Activated CD4-positive, alpha-beta T cell treated with anti-CD3 and anti-CD28 coated beads, Interleukin-2, amount 50 U/mL, for 4 hours (primary cell): ENCODE data around the gene HRCT1.
"Not testable (repeated sequence)": the region's sequence is repeated elsewhere in the genome, so short reads cannot be mapped to it uniquely, and the experiment has no call there.

Experiments used
- DNase-seq, 2 experiments: peaks; one replicate each; pipeline ENCODE4 v3.0.0-alpha.2; 2020

The HRCT1 gene

GRCh38 chr9:35919212-35920008, 13.4 kb downstream of the HRCT1 start:
- DNase-seq, result no peak

DNA sequence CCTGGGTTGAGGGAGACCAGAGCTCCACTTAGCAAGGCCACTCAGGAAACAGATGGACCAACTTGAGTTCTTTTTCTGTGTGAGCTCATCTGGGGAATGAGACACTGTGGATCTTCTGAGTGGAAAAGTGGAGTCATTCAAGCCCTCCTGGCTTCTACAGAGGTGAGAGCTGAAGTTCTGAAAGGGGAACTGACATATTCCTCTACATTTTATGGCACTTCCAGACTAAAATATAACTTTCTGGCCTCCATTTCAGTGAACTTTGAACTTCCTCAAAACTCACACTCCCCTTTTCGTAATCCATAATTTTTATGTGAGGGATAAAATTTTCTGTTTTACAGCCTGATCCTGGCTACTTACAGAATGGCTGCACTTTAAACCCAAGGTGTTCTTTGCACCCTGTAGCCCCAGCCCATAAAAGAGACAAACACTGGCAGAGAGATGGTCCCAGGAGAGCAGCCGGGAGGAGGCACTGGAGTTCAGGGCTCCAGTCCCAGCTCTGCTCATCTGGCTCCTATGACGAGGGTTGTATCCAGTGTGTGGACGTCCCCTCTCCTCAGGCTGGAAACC, 14.1 kb downstream of the HRCT1 start:
- DNase-seq, result no peak

DNA sequence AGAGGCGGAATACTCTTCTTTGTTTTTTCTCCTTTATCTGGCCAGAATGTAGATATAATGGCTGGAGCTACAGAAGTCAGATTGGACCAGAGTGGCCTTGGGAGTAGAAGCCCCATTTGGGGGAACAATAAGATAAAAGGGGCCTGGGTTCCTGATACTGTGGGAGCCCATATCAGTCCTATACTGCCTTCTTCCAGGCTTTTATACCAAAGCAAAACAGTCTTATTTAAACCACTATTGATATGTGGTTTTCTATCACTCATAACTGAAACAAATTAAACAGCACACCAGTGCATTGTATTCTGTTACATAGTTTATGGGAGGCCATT, 17.6 kb downstream of the HRCT1 start:
- no peak for DNase-seq

DNA sequence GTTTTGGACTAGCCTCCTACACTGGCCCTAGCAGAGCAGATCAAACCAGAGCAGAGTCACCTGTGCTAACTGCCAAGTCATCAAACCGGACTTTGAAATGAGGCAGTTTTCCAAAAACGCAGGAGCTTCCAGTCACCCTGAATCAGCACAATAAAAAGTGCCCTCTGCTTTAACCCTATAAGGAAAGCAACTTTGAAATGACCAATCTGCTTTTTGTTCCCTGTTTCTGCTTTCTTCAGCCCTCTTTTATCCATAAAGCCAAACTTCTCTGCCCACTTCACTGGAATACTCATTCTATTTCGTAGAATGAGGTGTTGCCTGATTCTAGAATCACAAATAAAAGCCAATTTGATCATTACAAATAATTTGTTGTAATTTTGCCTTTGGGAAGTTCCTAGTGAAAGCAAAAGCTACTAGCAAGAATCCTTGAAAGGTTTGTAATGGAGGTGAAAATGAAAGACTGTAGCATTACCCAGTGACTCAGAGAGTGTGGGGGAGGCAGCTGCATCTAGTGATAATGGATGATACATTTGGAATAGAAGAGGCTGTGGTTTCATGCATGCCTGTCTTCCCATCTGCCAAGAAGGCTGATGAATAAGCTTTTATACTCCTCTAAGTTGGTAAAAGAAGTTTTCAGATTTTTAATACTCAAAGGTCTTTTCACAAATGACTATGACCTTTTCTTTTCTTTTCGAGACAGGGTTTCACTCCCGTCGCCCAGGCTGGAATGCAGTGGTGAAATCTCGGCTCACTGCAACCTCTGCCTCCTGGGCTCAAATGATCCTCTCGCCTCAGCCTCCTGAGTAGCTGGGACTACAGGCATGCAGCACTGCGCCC, 18.1 kb downstream of the HRCT1 start:
- no peak for DNase-seq

- no peak for DNase-seq
Measured at GRCh38 chr9:35928591-35929452, 22.8 kb downstream of the HRCT1 start.

GRCh38 chr9:35929453-35929718, 23.4 kb downstream of the HRCT1 start:
- DNase-seq, result no peak

DNA sequence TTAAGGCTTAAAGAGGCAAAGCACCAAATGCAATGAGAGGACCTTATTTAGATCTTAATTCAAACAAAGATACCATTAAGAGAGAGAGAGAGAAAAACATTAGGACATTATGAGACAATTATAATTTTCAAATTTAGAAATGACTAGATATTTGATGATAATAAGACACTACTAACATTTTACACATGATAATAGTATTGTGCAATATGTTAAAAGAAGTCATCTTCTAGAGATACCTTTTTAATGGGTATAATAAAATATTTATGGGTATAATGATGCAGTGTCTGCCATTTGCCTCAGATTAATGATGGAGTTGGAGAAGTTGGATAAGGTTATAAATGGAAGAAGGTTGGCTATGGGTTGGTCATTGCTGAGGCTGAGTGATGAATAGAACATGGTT, 24.5 kb downstream of the HRCT1 start:
- DNase-seq, result no peak

GRCh38 chr9:35930989-35931388, 25.0 kb downstream of the HRCT1 start:
- DNase-seq, result no peak

- DNase-seq, result no peak
Measured at GRCh38 chr9:35932735-35933134, 26.7 kb downstream of the HRCT1 start.

GRCh38 chr9:35933550-35934067, 27.6 kb downstream of the HRCT1 start:
- DNase-seq, result no peak

GRCh38 chr9:35934069-35934468, 28.1 kb downstream of the HRCT1 start:
- not testable (repeated sequence) for DNase-seq

- DNase-seq, result no peak
Measured at GRCh38 chr9:35935261-35935660, 29.3 kb downstream of the HRCT1 start.

GRCh38 chr9:35935755-35936509, 29.9 kb downstream of the HRCT1 start:
- DNase-seq, result no peak

DNA sequence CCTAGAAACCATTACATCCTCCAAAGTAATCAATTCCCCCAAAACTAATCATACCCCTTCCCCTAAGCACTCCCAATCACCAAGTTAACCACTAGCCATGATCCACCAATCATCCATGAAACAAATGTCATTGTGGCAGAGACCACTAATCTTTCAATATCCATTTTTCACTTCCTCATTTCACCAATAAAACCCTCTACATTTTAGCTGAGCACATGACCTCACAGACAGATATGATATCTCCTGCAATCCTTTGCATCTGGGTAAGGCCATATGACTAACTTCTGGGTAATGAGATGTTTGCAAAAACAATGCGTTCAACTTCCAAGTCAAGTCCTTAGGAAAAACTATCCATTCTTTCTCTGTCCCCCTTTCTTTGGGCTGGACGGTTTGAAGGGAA, 31.2 kb downstream of the HRCT1 start:
- DNase-seq, result no peak

DNA sequence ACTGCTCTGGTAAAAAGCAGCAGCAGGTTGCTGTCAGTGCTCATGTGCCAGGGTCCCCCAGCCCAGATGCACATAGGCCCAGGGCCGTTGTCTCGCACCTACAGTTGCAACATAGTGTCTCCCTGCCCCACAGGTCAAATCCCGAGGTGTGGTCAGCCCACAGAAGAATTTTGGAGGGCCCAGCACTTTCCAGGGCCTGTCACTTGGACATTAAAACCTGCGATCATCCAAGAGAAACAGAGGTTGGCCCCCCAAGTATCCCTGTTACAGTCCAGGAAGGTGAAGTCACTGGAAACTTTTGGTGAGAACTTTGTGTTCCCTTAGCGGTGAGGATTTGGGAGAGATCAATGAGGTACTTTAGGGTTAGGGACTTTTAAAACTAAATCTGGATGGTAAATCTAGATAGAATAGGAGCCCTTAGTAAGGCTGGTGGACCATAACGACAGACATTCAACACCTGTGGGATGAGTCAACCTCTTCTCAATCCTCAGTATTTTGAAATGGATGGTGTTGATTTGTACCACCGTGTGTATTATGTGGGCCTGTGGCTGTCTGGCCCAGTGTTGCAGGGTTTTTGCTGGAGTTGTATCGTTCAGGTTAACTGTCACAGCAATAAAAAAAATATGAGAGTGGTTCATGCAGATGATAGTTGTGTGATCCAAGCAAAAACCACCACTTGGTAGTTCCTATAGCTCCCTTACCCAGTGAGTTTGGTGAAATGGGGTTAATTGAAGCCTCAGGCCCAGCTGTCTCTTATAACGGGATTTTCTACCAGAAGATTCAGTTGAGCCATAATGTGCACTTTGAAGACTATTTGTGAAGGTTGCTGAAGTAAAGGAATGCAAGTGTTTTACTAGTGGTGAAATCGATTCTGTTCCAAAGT, 32.7 kb downstream of the HRCT1 start:
- DNase-seq, result no peak

DNA sequence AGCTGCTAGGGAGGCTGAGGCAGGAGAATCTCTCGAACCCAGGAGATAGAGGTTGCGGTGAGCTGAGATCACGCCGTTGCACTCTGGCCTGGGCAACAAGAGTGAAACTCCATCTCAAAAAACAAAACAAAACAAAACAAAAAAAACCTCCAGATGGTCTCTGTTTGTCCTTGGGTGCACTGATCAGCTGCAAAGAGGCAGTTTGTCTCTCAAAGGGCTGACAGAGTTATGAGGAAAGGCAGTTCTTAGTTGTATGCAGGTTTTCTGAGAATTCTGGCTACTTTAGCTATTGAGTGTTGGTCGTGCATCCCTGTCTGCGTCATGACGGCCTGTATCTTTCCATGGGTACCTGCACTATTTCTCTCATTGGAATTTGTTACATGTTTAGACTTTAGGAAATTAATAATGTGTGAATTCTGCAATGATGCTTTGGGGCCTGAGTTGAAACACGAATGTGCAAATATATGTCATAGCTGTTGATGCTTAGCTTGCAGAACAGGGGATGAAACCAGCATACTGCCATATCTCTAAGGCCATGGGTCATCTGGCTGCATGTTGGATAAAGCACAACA, 33.8 kb downstream of the HRCT1 start:
- no peak for DNase-seq

DNA sequence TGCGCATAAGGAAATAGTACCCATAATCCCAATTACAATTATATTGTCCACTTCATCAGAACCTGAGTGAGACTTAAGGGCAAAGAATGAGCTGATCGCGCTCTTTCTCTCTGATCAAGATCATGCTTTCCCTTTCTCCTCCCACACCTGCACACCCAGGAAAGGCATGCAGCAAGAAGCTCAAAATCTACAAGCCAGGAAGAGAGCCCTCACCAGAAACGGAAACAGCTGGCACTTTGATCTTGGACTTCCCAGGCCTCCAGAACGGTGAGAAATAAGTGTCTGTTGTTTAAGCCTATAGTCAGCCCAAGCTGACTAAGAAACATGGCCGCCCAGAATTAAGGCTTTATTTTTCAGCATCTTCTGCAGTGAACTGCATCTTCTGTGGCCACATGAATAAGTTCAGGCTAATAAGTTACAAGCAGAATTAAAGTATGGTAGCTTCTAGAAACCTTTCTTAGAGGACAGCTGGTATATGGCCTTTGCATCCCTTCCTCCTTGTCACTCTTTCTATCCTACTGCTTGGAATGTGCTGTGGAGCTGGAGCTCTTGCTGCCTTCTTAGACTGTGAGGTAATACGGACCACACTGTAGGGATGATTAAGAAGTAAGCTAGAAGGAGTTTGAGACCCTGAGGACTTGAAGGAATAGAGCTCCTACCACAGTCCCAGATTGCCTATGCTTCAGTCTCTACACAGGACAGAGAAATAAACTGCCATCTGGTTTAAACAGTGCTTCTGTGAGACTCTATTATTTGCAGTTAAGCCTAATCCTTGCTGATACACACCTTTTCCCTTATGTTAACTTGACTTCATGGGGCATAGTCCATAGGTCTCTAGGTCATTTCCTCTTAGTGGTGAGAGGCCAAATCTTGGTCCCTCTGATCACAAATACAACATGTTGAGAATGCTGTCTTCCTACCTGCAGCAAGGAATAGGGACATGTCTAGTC, 34.7 kb downstream of the HRCT1 start:
- peak in 1 of 2 experiments; percentile 18 for DNase-seq

GRCh38 chr9:35942286-35942685, 36.3 kb downstream of the HRCT1 start:
- no peak for DNase-seq

- DNase-seq, result no peak
Measured at GRCh38 chr9:35944173-35944572, 38.2 kb downstream of the HRCT1 start.

DNA sequence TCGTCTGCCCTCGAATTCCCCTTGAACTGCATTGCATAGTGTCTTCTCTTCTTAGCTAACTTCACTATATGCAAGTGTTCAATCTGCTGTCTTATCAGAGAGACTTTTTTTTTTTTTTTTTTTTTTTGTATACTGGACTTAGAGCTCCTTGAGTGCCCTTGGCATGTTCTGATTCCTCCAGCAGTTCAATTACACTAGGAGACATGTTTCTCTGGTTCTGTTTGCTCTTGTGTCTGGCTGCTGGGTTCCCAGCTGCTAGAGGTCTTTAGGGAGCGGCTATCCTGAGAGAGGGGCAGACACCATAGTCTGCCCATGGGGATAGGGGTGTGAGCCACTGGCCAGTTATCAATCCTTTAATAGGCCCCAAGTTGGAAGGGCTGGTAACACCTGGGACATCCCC, 38.8 kb downstream of the HRCT1 start:
- no peak for DNase-seq
